Measurements from ENCODE around the gene OR1A2.

- TF ChIP-seq CTCF (conservative IDR thresholded peaks at IDR 0.05; ENCODE audit: low read depth, low read length) (no peak), CEBPB (IDR thresholded peaks at IDR 0.05; ENCODE audit: low read depth, low read length) (no peak), NFE2L2 (IDR thresholded peaks at IDR 0.05; ENCODE audit: low read depth, low read length) (no peak), POLR2A (IDR thresholded peaks at IDR 0.05; ENCODE audit: low read depth, low read length) (no peak)
Measured at GRCh38 chr17:3213001-3213400, 15.7 kb downstream of the OR1A2 start.

All from IMR-90 (cell line).